GM12891 (cell line): ENCODE results near the gene DDO.

Experiments
- POLR2A ChIP-seq: IDR thresholded peaks from 2 replicates; pipeline ENCODE4 v1.6.1; 2011; ENCODE audit warnings: low read depth, low read length, control low read depth
- POLR2AphosphoS5 ChIP-seq: IDR thresholded peaks from 2 replicates; pipeline ENCODE4 v1.6.1; 2011; ENCODE audit warnings: low read depth, low read length, control low read depth

DNA sequence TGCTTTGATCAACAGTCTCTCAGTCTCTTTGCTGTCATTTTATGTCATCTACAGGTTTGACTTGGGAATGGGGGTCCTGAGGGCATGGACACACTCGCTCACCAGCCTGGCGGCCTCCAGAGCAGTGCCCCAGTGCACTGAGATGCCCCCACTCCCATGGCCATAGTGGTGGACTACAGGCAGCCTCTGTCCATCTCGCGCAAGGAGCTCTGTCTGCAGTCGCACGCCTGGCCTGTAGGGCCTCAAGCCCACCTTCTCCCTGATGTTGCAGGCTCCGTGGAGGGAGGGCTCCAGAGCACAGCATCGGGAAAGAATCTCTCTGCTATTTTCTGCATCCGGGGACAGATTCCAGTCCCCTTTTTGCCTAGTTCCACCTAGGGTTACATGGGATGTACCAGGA, 22.6 kb downstream of the DDO start:
- TF ChIP-seq POLR2A (no peak), POLR2AphosphoS5 (no peak)
